Esophagus muscularis mucosa (tissue), 4 donors: ENCODE measurements around the gene RND1.

Source experiments
- CTCF ChIP-seq, 3 experiments: fragments of 200-600 bp in 2 of 3; fragments of 450-650 bp in 1 of 3; sonication (generic) in 2 of 3; IDR thresholded peaks; one replicate each; pipeline ENCODE4 v1.5.1; 2017 to 2019; ENCODE audit warnings: antibody characterized with exemption in 3 of 3, mild to moderate bottlenecking in 2 of 3, moderate library complexity in 1 of 3
- EP300 ChIP-seq: sonication (generic); formaldehyde crosslinking; IDR thresholded peaks from one replicate; pipeline ENCODE4 v1.6.1; 2017; ENCODE audit warnings: antibody characterized with exemption
- POLR2A ChIP-seq: fragments of 450-650 bp; IDR thresholded peaks from one replicate; pipeline ENCODE4 v1.6.1; 2017; ENCODE audit warnings: antibody characterized with exemption, moderate library complexity, mild to moderate bottlenecking, low read depth
- POLR2AphosphoS5 ChIP-seq, 2 donors: sonication (generic); formaldehyde crosslinking; IDR thresholded peaks; one replicate each; pipeline ENCODE4 v1.6.1; 2017; ENCODE audit warnings: antibody characterized with exemption in 2 of 2

GRCh38 chr12:48838048-48838447 is 27.6 kb downstream of the RND1 start:
- TF ChIP-seq POLR2A, result no peak
- no peak for TF ChIP-seq CTCF (IDR thresholded peaks at IDR 0.05)
- no peak for TF ChIP-seq POLR2AphosphoS5 (IDR thresholded peaks at IDR 0.05)
- TF ChIP-seq EP300, result no peak
